ENCODE data around the gene ZFYVE1. TPM values are rescaled to one million over a fixed set of nuclear protein-coding genes. Genes with fewer than 3 reads are reported as not detected.
A peak's percentile ranks its signal among the peaks of the same experiment; 100 is the strongest.
"Not testable (repeated sequence)": the region's sequence is repeated elsewhere in the genome, so short reads cannot be mapped to it uniquely, and the experiment has no call there.

ZFYVE1 gene
- total RNA-seq, 1 donor from 2014 or later = 16.5 TPM

DNA sequence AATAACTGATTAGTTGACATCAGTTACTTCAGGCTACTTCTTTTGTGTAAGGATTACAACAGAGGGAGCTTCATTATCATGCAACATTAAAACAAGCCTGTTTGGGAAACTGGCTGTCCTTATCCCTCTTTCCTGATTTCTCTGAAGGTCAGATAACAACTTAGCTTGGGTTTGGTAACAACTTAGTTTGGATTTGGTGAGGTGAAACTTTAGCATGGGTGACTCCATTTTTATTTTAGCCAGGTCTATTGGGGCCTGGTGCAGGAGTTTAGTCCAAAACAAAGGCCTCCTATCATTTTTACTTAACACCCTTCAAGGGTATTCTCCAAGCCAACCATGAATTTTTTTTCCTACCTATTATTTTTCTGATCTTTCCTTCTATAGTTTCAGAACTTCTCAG lies 1.1 kb upstream of the ZFYVE1 start:
- ChIA-PET CTCF (no interaction called here), POLR2A (interaction anchor here (0.7 to 2.3 kb wide), 3 partner anchors 9 to 108 kb away, joined by 3 to 64 read pairs (median 3); partner anchors contain the start of genes PSEN1 and RBM25)
- Mint-ChIP-seq H3K4me3 (peak overlapping the region; percentile 98), H3K4me1 (peaks cover 34% of the 10 kb centered on the region), H3K27ac (no peak overlapping the region), H3K27me3 (no peaks in the 10 kb centered on the region), H3K9me3 (no peaks in the 10 kb centered on the region), H3K36me3 (ENCODE audit: low read depth) (peaks cover 14% of the 10 kb centered on the region)
- TF ChIP-seq, protein P1, sequence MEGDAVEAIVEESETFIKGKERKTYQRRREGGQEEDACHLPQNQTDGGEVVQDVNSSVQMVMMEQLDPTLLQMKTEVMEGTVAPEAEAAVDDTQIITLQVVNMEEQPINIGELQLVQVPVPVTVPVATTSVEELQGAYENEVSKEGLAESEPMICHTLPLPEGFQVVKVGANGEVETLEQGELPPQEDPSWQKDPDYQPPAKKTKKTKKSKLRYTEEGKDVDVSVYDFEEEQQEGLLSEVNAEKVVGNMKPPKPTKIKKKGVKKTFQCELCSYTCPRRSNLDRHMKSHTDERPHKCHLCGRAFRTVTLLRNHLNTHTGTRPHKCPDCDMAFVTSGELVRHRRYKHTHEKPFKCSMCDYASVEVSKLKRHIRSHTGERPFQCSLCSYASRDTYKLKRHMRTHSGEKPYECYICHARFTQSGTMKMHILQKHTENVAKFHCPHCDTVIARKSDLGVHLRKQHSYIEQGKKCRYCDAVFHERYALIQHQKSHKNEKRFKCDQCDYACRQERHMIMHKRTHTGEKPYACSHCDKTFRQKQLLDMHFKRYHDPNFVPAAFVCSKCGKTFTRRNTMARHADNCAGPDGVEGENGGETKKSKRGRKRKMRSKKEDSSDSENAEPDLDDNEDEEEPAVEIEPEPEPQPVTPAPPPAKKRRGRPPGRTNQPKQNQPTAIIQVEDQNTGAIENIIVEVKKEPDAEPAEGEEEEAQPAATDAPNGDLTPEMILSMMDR (IDR thresholded peaks at IDR 0.05) = no peak
- DNase-seq (no peak), ATAC-seq (ENCODE audit: low read depth) (no peak)
- intact Hi-C loops (cut with micrococcal nuclease) = loop anchor here (1.0 kb wide), 4 partner anchors 30 to 1056 kb away; partner anchors contain the start of genes ALDH6A1, DCAF4, LIN52 and PSEN1

DNA sequence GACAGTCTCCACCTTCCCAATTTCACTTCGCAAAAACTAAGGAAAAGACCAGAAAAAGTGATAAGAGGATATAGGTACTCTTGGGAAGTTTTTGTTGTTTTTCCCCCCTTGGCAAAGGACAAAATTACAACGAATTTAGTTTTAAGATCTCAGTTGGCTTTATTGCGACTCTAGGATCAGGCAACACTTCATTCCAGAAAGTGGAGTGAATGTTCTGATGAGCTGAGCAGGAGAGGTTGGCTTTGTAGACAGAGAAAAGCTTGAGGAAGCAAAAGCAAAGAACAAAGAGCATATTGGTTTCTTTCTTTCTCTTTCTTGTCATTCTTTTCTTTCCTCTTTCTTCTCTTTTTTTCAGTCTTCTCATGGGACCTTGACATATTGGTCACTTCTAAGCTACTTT lies 640 bp upstream of the ZFYVE1 start:
- Mint-ChIP-seq H3K9me3 (no peaks in the 10 kb centered on the region), H3K27me3 (no peaks in the 10 kb centered on the region), H3K36me3 (ENCODE audit: low read depth) (peaks cover 17% of the 10 kb centered on the region), H3K4me1 (peaks cover 37% of the 10 kb centered on the region), H3K4me3 (peak overlapping the region; percentile 98), H3K27ac (peak overlapping the region; percentile 88)
- ATAC-seq (ENCODE audit: low read depth) = no peak
- no peak for DNase-seq
- TF ChIP-seq, protein P1 (IDR thresholded peaks at IDR 0.05) = no peak
- intact Hi-C loops (cut with micrococcal nuclease) = loop anchor here (1.0 kb wide), 4 partner anchors 31 to 1057 kb away; partner anchors contain the start of genes ALDH6A1, DCAF4, LIN52 and PSEN1
- POLR2A ChIA-PET = interaction anchor here (0.6 to 2.3 kb wide), 6 partner anchors 8 to 134 kb away, joined by 3 to 64 read pairs (median 5); partner anchors contain the start of genes DCAF4, DPF3, PSEN1 and RBM25
- CTCF ChIA-PET = interaction anchor here (0.9 kb wide), 1 partner anchor 31 kb away, joined by 3 read pairs; the partner anchor contains the start of gene RBM25

DNA sequence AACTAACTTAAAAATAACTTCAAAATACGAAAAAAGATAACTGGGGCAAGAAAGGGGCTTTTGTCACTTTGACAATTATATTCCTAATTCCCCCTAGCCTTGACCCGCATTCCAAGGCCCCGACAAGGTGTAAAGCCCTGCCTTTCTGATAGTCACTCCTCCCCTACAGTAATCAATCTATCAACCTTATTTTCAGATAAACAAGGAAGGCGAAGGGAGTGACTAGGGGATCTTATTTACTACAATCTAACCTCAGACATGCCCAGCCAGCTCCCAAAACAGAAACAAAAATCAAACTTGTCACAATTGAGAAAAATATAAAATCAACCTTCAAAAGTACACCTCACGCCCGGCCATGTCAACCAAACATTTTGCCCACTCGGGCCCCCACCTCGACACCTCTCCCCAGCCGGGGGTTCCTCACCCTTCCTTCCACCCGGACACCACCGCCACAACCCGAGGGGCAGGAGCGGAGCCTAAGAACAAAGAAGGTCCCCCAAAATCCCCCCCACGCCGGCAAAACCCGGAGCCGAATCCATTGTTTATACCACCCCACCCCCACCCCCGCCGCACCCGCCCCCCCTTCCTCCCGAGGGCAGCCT lies 562 bp downstream of the ZFYVE1 start:
- DNase-seq (no peak), ATAC-seq (ENCODE audit: low read depth) (no peak)
- peak overlapping the region; percentile 89 for H3K4me3 Mint-ChIP-seq
- H3K4me1 Mint-ChIP-seq = peaks cover 49% of the 10 kb centered on the region
- POLR2A ChIA-PET = interaction anchor here (0.6 to 2.3 kb wide), 7 partner anchors 18 to 133 kb away, joined by 3 to 64 read pairs (median 5); partner anchors contain the start of genes DCAF4, DPF3, PSEN1 and RBM25
- intact Hi-C loops (cut with micrococcal nuclease) = no loop called here
- no peaks in the 10 kb centered on the region for H3K9me3 Mint-ChIP-seq
- TF ChIP-seq, protein P1 (IDR thresholded peaks at IDR 0.05) = no peak
- no peaks in the 10 kb centered on the region for H3K27me3 Mint-ChIP-seq
- H3K27ac Mint-ChIP-seq = peak overlapping the region; percentile 69
- H3K36me3 Mint-ChIP-seq (ENCODE audit: low read depth) = peaks cover 28% of the 10 kb centered on the region
- CTCF ChIA-PET = no interaction called here

GRCh38 chr14:73025544-73025943 lies 1.4 kb downstream of the ZFYVE1 start:
- H3K9me3 Mint-ChIP-seq = no peaks in the 10 kb centered on the region
- ChIA-PET CTCF (no interaction called here), POLR2A (interaction anchor here (0.7 to 2.3 kb wide), 2 partner anchors 33 to 651 kb away, joined by 6 to 64 read pairs; partner anchors contain the start of gene RBM25)
- no peak for DNase-seq
- H3K4me1 Mint-ChIP-seq = peaks cover 50% of the 10 kb centered on the region
- H3K4me3 Mint-ChIP-seq = peak overlapping the region; percentile 89
- no peak overlapping the region for H3K27ac Mint-ChIP-seq
- no peaks in the 10 kb centered on the region for H3K27me3 Mint-ChIP-seq
- intact Hi-C loops (cut with micrococcal nuclease) = no loop called here
- TF ChIP-seq, protein P1 (IDR thresholded peaks at IDR 0.05) = no peak
- peaks cover 28% of the 10 kb centered on the region for H3K36me3 Mint-ChIP-seq (ENCODE audit: low read depth)
- ATAC-seq (ENCODE audit: low read depth) = no peak

GRCh38 chr14:73022051-73022450 lies 4.9 kb downstream of the ZFYVE1 start:
- no peaks in the 10 kb centered on the region for H3K9me3 Mint-ChIP-seq
- peaks cover 49% of the 10 kb centered on the region for H3K4me1 Mint-ChIP-seq
- ATAC-seq (ENCODE audit: low read depth) = no peak

GRCh38 chr14:73016011-73016410 lies 10.9 kb downstream of the ZFYVE1 start:
- H3K27me3 Mint-ChIP-seq; ATAC-seq (ENCODE audit: low read depth); H3K9me3 Mint-ChIP-seq; DNase-seq; H3K4me3 Mint-ChIP-seq; H3K27ac Mint-ChIP-seq; POLR2A ChIA-PET; CTCF ChIA-PET; intact Hi-C loops (cut with micrococcal nuclease): not testable (repeated sequence)
- H3K36me3 Mint-ChIP-seq (ENCODE audit: low read depth) = peaks cover 52% of the 10 kb centered on the region
- H3K4me1 Mint-ChIP-seq = peaks cover 11% of the 10 kb centered on the region

More at GRCh38 chr14:73022051-73022450, 4.9 kb downstream of the ZFYVE1 start:
- no peak for DNase-seq
- H3K27me3 Mint-ChIP-seq = no peaks in the 10 kb centered on the region
- TF ChIP-seq, protein P1 (IDR thresholded peaks at IDR 0.05) = no peak
- H3K36me3 Mint-ChIP-seq (ENCODE audit: low read depth) = peaks cover 51% of the 10 kb centered on the region
- no peak overlapping the region for H3K27ac Mint-ChIP-seq
- ChIA-PET CTCF (no interaction called here), POLR2A (no interaction called here)
- intact Hi-C loops (cut with micrococcal nuclease) = no loop called here
- H3K4me3 Mint-ChIP-seq = no peak overlapping the region

DNA sequence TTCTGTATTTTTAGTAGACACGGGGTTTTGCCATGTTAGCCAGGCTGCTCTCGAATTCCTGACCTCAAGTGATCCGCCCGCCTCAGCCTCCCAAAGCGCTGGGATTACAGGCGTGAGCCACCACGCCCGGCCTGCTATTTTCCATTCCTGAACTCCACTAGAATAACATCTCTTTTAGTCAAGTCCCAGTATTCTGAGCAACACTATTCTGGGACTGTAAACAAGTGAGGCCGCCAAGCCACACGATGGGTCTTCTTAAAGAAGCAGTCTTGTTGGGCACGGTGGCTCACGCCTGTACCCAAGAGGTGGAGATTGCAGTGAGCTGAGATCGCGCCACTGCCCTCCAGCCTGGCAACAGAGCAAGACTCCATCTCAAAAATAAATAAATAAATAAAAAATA lies 11.4 kb downstream of the ZFYVE1 start:
- ATAC-seq (ENCODE audit: low read depth); H3K9me3 Mint-ChIP-seq; intact Hi-C loops (cut with micrococcal nuclease); H3K27me3 Mint-ChIP-seq; H3K27ac Mint-ChIP-seq; POLR2A ChIA-PET; H3K4me3 Mint-ChIP-seq; DNase-seq; CTCF ChIA-PET: not testable (repeated sequence)
- H3K36me3 Mint-ChIP-seq (ENCODE audit: low read depth) = peaks cover 52% of the 10 kb centered on the region
- H3K4me1 Mint-ChIP-seq = peaks cover 11% of the 10 kb centered on the region
